Tibial nerve (tissue), 4 donors: ENCODE results near the gene OR4C3. TPM values are rescaled to one million over a fixed set of nuclear protein-coding genes. Genes with fewer than 3 reads are reported as not detected.
"Not testable (repeated sequence)": the region's sequence is repeated elsewhere in the genome, so short reads cannot be mapped to it uniquely, and the experiment has no call there.

ENCODE experiments used
- DNase-seq, 2 donors: peaks; one replicate each; pipeline ENCODE4 v3.0.0-alpha.2; 2019; ENCODE audit warnings: low spot score in 2 of 2
- H3K27ac ChIP-seq, 4 donors: fragments of 200-600 bp; sonication (generic) in 3 of 4; one replicate each; pipeline ENCODE4 v1.5.1; 2017 to 2019; ENCODE audit warnings: mild to moderate bottlenecking in 1 of 4
- H3K27me3 ChIP-seq, 2 donors: fragments of 200-600 bp; sonication (generic) in 1 of 2; one replicate each; pipeline versions ENCODE4 v1.5.1 to v1.6.0; 2017 to 2019
- H3K36me3 ChIP-seq, 3 donors: fragments of 200-600 bp; sonication (generic); one replicate each; pipeline ENCODE4 v1.5.1; 2018 to 2019
- H3K4me1 ChIP-seq, 4 donors: fragments of 200-600 bp; sonication (generic) in 3 of 4; one replicate each; pipeline ENCODE4 v1.5.1; 2017 to 2019
- H3K4me3 ChIP-seq, 4 donors: fragments of 200-600 bp; sonication (generic) in 3 of 4; one replicate each; pipeline ENCODE4 v1.5.1; 2017 to 2019; ENCODE audit warnings: mild to moderate bottlenecking in 1 of 4, moderate library complexity in 1 of 4
- H3K9me3 ChIP-seq, 4 donors: fragments of 200-600 bp; sonication (generic) in 3 of 4; one replicate each; pipeline ENCODE4 v1.5.1; 2017 to 2019
- CTCF ChIP-seq, 5 experiments: fragments of 200-600 bp in 3 of 5; fragments of 450-650 bp in 2 of 5; sonication (generic) in 3 of 5; IDR thresholded peaks; one replicate each; pipeline ENCODE4 v1.5.1; 2016 to 2019; ENCODE audit warnings: antibody characterized with exemption in 5 of 5, mild to moderate bottlenecking in 3 of 5, moderate library complexity in 2 of 5
- EP300 ChIP-seq, 2 donors: sonication (generic); formaldehyde crosslinking; IDR thresholded peaks; one replicate each; pipeline ENCODE4 v1.6.1; 2017; ENCODE audit warnings: antibody characterized with exemption in 2 of 2, mild to moderate bottlenecking in 1 of 2
- POLR2A ChIP-seq, 2 donors: fragments of 450-650 bp; IDR thresholded peaks; one replicate each; pipeline ENCODE4 v1.6.1; 2017; ENCODE audit warnings: antibody characterized with exemption in 2 of 2, mild to moderate bottlenecking in 2 of 2, moderate library complexity in 2 of 2
- WGBS, 2 donors: methylation state at CpG; one replicate each; pipeline ENCODE4 v1.1.5; 2018; 5-methylcytosine and 5-hydroxymethylcytosine counted together
- total RNA-seq, 4 donors: library from RNA; depleted of rRNA; stranded (reverse); fragments of >200 nt; gene quantifications; one replicate each; pipeline ENCODE4 v1.1.0, GENCODE V29; 2016

Gene OR4C3
- total RNA-seq, 4 donors from 2014 or later, result not detected

- TF ChIP-seq POLR2A (IDR thresholded peaks at IDR 0.05), result no peak
- TF ChIP-seq CTCF (IDR thresholded peaks at IDR 0.05), result no peak
- TF ChIP-seq EP300 (IDR thresholded peaks at IDR 0.05), result no peak
- H3K9me3 ChIP-seq, result peaks cover 0 to 22% (median 0%) of the 10 kb centered on the region in 4 donors
- no peaks in the 10 kb centered on the region for H3K27me3 ChIP-seq
- no peak overlapping the region for H3K27ac ChIP-seq
- no peak overlapping the region for H3K4me3 ChIP-seq
- no peaks in the 10 kb centered on the region for H3K36me3 ChIP-seq
- H3K4me1 ChIP-seq, result no peaks in the 10 kb centered on the region
- no peak for DNase-seq
- WGBS, 2 donors, result 91 to 94% methylated on average over 4 of the region's 4 CpGs
Observed at GRCh38 chr11:48354013-48354412, 29.3 kb downstream of the OR4C3 start.

DNA sequence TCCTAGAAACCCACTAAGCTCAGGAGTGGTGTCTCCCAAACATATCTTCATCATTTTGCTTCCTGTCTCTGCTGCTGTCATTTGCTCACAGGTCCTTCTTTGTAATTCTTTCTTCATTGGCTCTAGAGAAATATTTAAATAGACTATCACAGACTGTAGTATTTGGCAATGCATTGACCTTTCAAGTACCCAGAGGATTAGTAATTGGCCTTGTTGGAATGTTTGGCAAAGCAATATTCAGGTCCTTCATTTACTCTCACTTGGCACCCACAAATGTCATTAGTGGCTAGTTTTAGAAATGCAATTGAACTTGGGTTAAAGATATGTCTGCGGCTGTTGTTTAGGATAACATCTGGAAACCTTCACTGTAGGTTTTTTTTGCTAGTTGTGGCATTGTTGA lies 30.0 kb downstream of the OR4C3 start:
- 84% methylated on average over 1 of the region's 1 CpG for WGBS, 2 donors
- Histone ChIP-seq H3K27ac (no peak overlapping the region), H3K4me3 (no peak overlapping the region), H3K9me3 (peaks cover 0 to 22% (median 0%) of the 10 kb centered on the region in 4 donors), H3K4me1 (no peaks in the 10 kb centered on the region), H3K27me3 (no peaks in the 10 kb centered on the region), H3K36me3 (no peaks in the 10 kb centered on the region)
- TF ChIP-seq CTCF (IDR thresholded peaks at IDR 0.05), result no peak
- TF ChIP-seq POLR2A (IDR thresholded peaks at IDR 0.05), result no peak
- no peak for TF ChIP-seq EP300 (IDR thresholded peaks at IDR 0.05)
- no peak for DNase-seq

- not testable (repeated sequence) for DNase-seq, H3K27me3 ChIP-seq, H3K4me1 ChIP-seq, H3K4me3 ChIP-seq, H3K36me3 ChIP-seq, H3K27ac ChIP-seq
- WGBS, 2 donors, result 47 to 58% methylated on average over 2 of the region's 2 CpGs
- H3K9me3 ChIP-seq, result peaks cover 0 to 12% (median 0%) of the 10 kb centered on the region in 4 donors
Observed at GRCh38 chr11:48361289-48361688, 36.6 kb downstream of the OR4C3 start.

GRCh38 chr11:48366365-48366764 lies 41.6 kb downstream of the OR4C3 start, which contains the start of gene OR4C5:
Gene OR4C5, minus strand, starts transcription at chr11:48366465. Its CDS starts 0 bp downstream, at chr11:48366465.
- Histone ChIP-seq H3K27me3 (no peaks in the 10 kb centered on the region), H3K4me1 (no peaks in the 10 kb centered on the region), H3K9me3 (no peaks in the 10 kb centered on the region), H3K4me3 (no peak within 1 kb of the TSS), H3K36me3 (no peaks in the 10 kb centered on the region), H3K27ac (no peak within 1 kb of the TSS)
- WGBS, 2 donors, result 76 to 77% methylated on average over 2 of the region's 2 CpGs
- TF ChIP-seq CTCF (IDR thresholded peaks at IDR 0.05), result no peak
- TF ChIP-seq EP300 (IDR thresholded peaks at IDR 0.05), result no peak
- TF ChIP-seq POLR2A (IDR thresholded peaks at IDR 0.05), result no peak
- DNase-seq, result no peak

Other genes starting within 250 kb of the OR4C3 start
- not detected for gene OR4B1, start 108.1 kb upstream of the OR4C3 start, total RNA-seq
- gene OR4X2, start 79.8 kb upstream of the OR4C3 start, total RNA-seq, result not detected
- gene OR4X1, start 61.1 kb upstream of the OR4C3 start, total RNA-seq, result not detected
- not detected for gene OR4S1, start 18.7 kb upstream of the OR4C3 start, total RNA-seq
- gene OR4C5, start 41.5 kb downstream of the OR4C3 start, total RNA-seq, result not detected
- gene OR4A47, start 163.9 kb downstream of the OR4C3 start, total RNA-seq, result not detected